ENCODE results near the gene DENND4C.
A peak's percentile ranks its signal among the peaks of the same experiment; 100 is the strongest.
"Not testable (repeated sequence)": the region's sequence is repeated elsewhere in the genome, so short reads cannot be mapped to it uniquely, and the experiment has no call there.

Gene DENND4C

DNA sequence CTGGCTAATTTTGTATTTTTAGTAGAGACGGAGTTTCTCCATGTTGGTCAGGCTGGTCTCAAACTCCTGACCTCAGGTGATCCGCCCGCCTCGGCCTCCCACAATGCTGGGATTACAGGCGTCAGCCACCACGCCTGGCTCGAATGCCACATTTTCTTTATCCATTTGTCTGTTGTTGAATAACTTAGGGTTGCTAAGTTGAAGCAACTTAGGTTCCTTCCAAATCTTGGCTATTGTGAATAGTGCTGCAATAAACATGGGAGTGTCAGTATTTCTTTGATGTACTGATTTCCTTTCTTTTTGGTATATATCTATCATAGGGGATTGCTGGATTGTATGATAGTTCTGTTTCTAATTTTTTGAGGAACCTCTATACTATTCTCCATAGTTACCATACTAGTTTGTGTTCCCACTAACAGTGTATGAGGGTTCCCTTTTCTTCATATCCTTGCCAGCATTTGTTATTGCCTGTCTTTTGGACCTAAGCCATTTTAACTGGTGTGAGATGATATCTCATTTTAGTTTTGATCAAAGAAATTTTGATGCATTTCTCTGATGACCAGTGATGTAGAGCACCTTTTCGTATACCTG is 29.3 kb downstream of the DENND4C start:
- not testable (repeated sequence) for H3K27me3 Mint-ChIP-seq; H3K9me3 Mint-ChIP-seq; H3K36me3 Mint-ChIP-seq (ENCODE audit: insufficient read depth); DNase-seq; ATAC-seq (replicated peaks); H3K4me3 Mint-ChIP-seq
- Mint-ChIP-seq H3K4me1 (ENCODE audit: low read depth in 2 of 2) (peaks cover 33 to 59% of the 10 kb centered on the region in 2 donors), H3K27ac (peak overlapping the region; percentile 35 to 46)

DNA sequence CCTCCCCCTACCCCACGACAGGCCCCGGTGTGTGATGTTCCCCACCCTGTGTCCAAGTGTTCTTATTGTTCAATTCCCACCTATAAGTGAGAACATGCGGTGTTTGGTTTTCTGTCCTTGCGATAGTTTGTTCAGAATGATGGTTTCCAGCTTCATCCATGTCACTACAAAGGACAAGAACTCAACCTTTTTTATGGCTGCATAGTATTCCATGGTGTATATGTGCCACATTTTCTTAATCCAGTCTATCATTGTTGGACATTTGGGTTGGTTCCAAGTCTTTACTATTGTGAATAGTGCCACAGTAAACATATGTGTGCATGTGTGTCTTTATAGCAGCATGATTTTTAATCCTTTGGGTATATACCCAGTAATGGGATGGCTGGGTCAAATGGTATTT is 35.1 kb downstream of the DENND4C start:
- ATAC-seq (replicated peaks); H3K4me3 Mint-ChIP-seq; H3K27me3 Mint-ChIP-seq; H3K36me3 Mint-ChIP-seq (ENCODE audit: insufficient read depth); H3K9me3 Mint-ChIP-seq; DNase-seq; H3K27ac Mint-ChIP-seq: not testable (repeated sequence)
- H3K4me1 Mint-ChIP-seq (ENCODE audit: low read depth in 2 of 2) = peaks cover 41 to 78% of the 10 kb centered on the region in 2 donors

DNA sequence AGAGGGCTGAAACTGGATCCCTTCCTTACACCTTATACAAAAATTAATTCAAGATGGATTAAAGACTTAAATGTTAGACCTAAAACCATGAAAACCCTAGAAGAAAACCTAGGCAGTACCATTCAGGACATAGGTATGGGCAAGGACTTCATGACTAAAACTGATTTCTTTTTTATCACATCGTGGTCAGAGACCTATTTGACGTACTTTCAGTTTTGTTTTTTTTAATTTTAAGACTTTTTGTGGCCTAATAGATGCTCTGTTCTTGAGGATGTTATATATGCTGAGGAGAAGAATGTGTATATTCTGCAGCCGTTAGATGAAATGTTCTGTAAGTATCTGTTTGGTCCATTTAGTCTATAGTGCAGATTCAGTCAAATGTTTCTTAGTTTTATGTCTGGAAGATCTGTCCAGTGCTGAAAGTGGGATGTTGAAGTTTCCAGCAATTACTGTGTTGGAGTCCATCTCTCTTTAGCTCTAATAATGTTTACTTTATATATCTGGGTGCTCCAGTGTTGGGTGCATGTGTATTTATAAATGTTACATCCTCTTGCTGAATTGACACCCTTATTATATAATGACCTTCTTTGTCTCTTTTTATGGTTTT is 36.4 kb downstream of the DENND4C start:
- H3K9me3 Mint-ChIP-seq; H3K27me3 Mint-ChIP-seq; DNase-seq; H3K36me3 Mint-ChIP-seq (ENCODE audit: insufficient read depth): not testable (repeated sequence)
- Mint-ChIP-seq H3K4me3 (peak overlapping the region; percentile 33 to 70), H3K27ac (peak overlapping the region; percentile 6 to 76), H3K4me1 (ENCODE audit: low read depth in 2 of 2) (peaks cover 35 to 69% of the 10 kb centered on the region in 2 donors)
- peak; percentile 61 for ATAC-seq (replicated peaks)

DNA sequence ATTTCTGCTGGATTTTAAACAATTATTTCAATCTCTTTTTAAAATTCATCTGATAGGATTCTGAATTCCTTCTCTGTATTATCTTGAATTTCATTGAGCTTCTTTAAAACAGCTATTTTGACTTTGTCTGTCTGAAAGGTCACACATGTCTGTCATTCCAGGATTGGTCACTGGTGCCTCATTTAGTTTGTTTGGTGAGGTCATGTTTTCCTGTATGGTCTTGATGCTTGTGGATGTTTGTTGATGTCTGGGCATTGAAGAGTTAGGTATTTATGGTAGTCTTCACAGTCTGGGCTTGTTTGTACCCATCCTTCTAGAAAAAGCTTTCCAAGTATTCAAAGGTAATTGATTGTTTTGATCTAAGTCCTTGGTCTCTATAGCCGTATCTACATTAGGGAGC is 39.1 kb downstream of the DENND4C start:
- no peak for DNase-seq
- H3K27me3 Mint-ChIP-seq = no peaks in the 10 kb centered on the region
- no peak for ATAC-seq (replicated peaks)
- H3K4me1 Mint-ChIP-seq (ENCODE audit: low read depth in 2 of 2) = peaks cover 34 to 60% of the 10 kb centered on the region in 2 donors
- peak overlapping the region; percentile 19 to 70 for H3K4me3 Mint-ChIP-seq
- H3K9me3 Mint-ChIP-seq = no peaks in the 10 kb centered on the region
- peak overlapping the region; percentile 24 to 91 for H3K27ac Mint-ChIP-seq
- peaks cover 15% of the 10 kb centered on the region for H3K36me3 Mint-ChIP-seq (ENCODE audit: insufficient read depth)

DNA sequence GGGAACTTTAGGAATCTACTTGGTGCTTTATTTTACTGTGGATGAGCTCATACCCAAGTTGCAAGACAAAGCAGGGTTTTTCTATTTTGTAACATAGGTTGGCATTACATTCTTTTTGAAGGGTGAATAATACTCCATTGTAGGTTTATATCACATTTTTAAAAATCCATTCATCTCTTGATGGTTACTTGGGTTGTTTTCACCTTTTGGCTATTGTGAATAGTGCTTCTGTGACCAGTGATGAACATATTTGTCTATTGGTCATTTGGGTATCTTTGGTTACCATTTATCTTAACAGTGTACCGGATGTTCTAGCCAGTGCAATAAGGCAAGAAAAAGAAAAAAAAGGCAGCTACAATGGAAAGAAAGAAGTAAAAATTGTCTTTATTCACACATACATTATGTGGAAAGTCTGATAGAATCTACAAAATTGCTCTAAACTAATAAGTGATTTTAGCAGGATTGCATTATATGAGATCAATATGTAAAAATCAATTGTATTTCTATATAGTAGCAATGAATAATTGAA is 40.0 kb downstream of the DENND4C start:
- peaks cover 32 to 55% of the 10 kb centered on the region in 2 donors for H3K4me1 Mint-ChIP-seq (ENCODE audit: low read depth in 2 of 2)
- peak overlapping the region in 1 of 2 donors; percentile 24 for H3K27ac Mint-ChIP-seq
- no peaks in the 10 kb centered on the region for H3K9me3 Mint-ChIP-seq

DNA sequence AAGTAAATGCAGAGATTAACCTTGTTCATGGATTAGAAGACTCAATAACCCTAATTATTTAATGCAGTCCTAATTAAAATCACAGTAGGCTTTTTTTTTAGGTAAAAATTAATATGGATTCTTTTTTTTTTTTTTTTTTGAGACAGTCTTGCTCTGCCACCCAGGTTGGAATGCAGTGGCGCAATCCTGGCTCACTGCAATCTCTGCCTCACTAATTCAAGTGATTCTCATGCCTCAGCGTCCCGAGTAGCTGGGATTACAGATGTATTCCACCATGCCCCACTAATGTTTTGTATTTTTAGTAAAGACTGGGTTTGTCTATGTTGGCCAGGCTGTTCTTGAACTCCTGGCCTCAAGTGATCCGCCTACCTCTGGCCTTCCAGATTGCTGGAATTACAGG is 40.6 kb downstream of the DENND4C start:
- Mint-ChIP-seq H3K9me3 (no peaks in the 10 kb centered on the region), H3K27me3 (no peaks in the 10 kb centered on the region), H3K27ac (no peak overlapping the region), H3K4me3 (no peak overlapping the region), H3K36me3 (ENCODE audit: insufficient read depth) (peaks cover 19% of the 10 kb centered on the region), H3K4me1 (ENCODE audit: low read depth in 2 of 2) (peaks cover 34 to 56% of the 10 kb centered on the region in 2 donors)
- DNase-seq = no peak
- no peak for ATAC-seq (replicated peaks)

More for the DNA sequence above, 40.0 kb downstream of the DENND4C start:
- Mint-ChIP-seq H3K4me3 (no peak overlapping the region), H3K36me3 (ENCODE audit: insufficient read depth) (peaks cover 19% of the 10 kb centered on the region), H3K27me3 (no peaks in the 10 kb centered on the region)
- DNase-seq (no peak), ATAC-seq (replicated peaks) (no peak)

DNA sequence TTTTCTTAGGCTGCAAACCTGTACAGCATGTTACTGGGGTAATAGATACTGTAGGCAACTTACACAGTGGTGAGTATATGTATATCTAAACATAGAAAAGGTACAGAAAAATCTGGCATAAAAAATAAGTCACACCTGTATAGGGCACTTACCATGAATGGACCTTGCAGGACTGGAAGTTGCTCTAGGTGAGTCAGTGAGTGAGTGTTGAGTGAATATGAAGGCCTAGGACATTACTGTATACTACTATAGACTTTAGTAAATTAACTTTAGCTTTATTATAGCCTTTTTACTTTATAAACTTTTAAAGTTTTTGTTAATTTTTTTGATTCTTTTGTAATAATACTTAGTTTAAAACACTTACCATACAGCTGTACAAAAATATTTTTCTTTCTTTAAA is 51.3 kb downstream of the DENND4C start:
- DNase-seq = no peak
- no peak overlapping the region for H3K4me3 Mint-ChIP-seq
- peaks cover 10% of the 10 kb centered on the region for H3K36me3 Mint-ChIP-seq (ENCODE audit: insufficient read depth)
- no peak overlapping the region for H3K27ac Mint-ChIP-seq
- no peaks in the 10 kb centered on the region for H3K27me3 Mint-ChIP-seq
- ATAC-seq (replicated peaks) = no peak
- H3K9me3 Mint-ChIP-seq = no peaks in the 10 kb centered on the region
- peaks cover 16 to 36% of the 10 kb centered on the region in 2 donors for H3K4me1 Mint-ChIP-seq (ENCODE audit: low read depth in 2 of 2)

DNA sequence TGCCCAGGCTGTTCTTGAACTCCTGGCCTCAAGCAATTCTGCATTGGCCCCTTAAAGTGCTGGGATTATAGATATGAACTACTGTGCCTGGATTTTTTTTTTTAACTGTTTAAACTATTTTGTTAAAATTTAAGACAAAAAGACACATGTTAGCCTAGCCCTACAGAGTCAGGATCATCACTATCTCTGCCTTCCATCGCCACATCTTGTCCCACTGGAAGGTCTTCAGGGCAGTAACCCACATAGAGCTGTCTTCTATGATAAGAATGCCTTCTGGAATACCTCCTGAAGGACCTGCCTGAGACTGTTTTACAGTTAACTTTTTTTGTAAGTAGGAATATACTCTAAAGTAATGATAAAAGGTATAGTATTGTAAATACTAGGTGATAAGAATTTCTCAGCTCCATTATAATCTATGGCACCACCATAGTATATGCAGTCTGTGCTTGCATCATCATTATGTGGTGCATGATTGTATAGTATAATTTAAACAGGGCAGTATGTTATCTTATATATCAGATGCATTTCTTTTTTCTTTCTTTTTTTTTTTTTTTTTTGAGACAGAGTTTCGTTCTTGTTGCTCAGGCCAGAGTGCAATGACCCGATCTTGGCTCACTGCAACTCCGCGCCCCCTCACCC is 52.7 kb downstream of the DENND4C start:
- Mint-ChIP-seq H3K27me3 (no peaks in the 10 kb centered on the region), H3K4me1 (ENCODE audit: low read depth in 2 of 2) (peaks cover 12 to 30% of the 10 kb centered on the region in 2 donors), H3K27ac (peak overlapping the region; percentile 44 to 57), H3K9me3 (no peaks in the 10 kb centered on the region), H3K4me3 (peak overlapping the region in 1 of 2 donors; percentile 26), H3K36me3 (ENCODE audit: insufficient read depth) (peaks cover 13% of the 10 kb centered on the region)
- ATAC-seq (replicated peaks) = no peak
- no peak for DNase-seq

DNA sequence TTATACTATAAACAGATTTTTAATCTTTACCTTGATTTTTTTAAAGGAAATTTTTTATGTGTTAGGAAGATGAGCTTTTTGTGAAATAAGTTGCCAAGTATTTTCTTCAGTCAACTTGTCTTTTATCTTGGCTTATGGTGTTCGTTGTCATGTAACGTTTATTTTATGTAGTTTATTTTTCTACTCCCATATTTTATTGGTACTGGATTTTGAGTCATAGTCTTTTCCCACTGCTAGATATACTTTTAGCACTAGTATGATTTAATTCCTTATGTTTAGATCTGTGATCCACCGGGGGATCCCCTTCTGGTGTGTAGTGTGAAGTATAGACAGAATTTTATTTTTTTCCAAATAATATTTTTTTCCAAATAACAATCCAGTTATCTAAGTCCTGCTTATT is 54.2 kb downstream of the DENND4C start:
- H3K9me3 Mint-ChIP-seq = no peaks in the 10 kb centered on the region
- no peak for ATAC-seq (replicated peaks)
- peaks cover 12 to 34% of the 10 kb centered on the region in 2 donors for H3K4me1 Mint-ChIP-seq (ENCODE audit: low read depth in 2 of 2)

DNA sequence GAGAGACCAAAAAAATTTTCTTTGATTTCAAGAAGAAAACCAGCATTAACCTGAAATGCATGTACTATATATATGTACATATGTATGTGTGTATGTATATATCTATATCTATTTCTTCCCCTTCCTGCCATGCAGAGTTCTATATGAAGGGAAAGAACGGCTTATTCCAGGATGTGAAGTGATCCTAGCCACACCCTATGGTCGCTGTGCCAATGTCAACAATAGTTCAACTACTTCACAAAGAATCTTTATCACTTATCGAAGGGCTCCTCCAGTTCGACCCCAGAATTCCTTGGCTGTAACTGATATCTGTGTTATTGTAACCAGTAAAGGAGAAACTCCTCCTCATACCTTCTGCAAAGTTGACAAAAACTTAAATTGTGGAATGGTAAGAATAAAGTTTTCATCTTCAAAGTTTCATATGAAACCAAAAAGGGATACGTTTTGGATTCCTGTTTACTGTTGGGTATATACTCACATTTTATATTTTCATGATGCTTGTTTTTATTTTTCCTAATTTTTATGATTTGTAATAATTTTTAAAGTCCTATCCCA is 56.2 kb downstream of the DENND4C start:
- no peak overlapping the region for H3K27ac Mint-ChIP-seq
- no peaks in the 10 kb centered on the region for H3K27me3 Mint-ChIP-seq
- no peaks in the 10 kb centered on the region for H3K9me3 Mint-ChIP-seq
- ATAC-seq (replicated peaks) (no peak), DNase-seq (no peak)
- peaks cover 38% of the 10 kb centered on the region for H3K36me3 Mint-ChIP-seq (ENCODE audit: insufficient read depth)
- no peak overlapping the region for H3K4me3 Mint-ChIP-seq
- H3K4me1 Mint-ChIP-seq (ENCODE audit: low read depth in 2 of 2) = peaks cover 13 to 29% of the 10 kb centered on the region in 2 donors

More for the DNA sequence above, 54.2 kb downstream of the DENND4C start:
- no peak for DNase-seq
- Mint-ChIP-seq H3K4me3 (no peak overlapping the region), H3K27me3 (no peaks in the 10 kb centered on the region), H3K36me3 (ENCODE audit: insufficient read depth) (peaks cover 20% of the 10 kb centered on the region), H3K27ac (peak overlapping the region in 1 of 2 donors; percentile 5)

DNA sequence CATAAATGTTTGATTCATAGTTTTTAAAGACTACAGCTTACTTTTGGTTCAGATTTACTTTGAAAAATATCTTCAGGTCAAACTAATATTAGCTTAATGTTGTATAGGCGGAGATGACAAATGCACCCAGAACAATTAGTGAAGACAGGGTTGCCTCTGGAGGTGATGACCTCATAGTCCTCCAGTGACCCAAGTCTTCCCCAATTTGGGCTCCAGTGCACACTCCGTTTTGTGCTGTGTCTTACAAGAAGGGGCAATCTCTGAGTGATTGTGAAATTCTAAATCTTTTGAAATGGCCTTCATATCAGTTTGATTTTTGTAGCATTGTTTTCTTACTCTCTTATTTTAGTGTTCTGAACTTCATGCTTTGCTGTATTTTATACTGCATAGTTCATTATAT is 57.6 kb downstream of the DENND4C start:
- Mint-ChIP-seq H3K36me3 (ENCODE audit: insufficient read depth) (peaks cover 50% of the 10 kb centered on the region), H3K9me3 (no peaks in the 10 kb centered on the region), H3K4me1 (ENCODE audit: low read depth in 2 of 2) (peaks cover 13 to 27% of the 10 kb centered on the region in 2 donors), H3K27me3 (no peaks in the 10 kb centered on the region), H3K27ac (no peak overlapping the region), H3K4me3 (no peak overlapping the region)
- no peak for DNase-seq
- no peak for ATAC-seq (replicated peaks)

DNA sequence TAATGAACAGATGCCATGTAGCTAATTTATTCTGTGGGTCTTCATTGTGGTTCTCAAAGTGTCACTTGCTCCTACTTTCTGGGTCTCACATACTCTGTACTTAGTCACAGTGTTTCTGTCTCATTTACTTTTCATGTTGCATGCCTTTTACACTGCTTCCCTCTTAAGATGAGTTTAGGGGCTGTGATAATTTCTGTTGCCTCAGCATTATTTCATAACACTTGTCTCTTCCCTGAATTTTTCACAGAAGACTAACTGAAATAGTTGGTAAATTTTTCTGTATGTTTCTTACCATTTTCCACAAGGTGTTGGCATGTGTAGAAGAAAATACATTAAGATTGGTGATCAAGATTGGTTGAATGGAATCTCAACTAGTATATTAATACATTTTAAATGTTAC is 59.6 kb downstream of the DENND4C start:
- Mint-ChIP-seq H3K27me3 (no peaks in the 10 kb centered on the region), H3K27ac (peak overlapping the region in 1 of 2 donors; percentile 11), H3K4me1 (ENCODE audit: low read depth in 2 of 2) (peaks cover 8 to 17% of the 10 kb centered on the region in 2 donors), H3K9me3 (no peaks in the 10 kb centered on the region), H3K36me3 (ENCODE audit: insufficient read depth) (peaks cover 56% of the 10 kb centered on the region), H3K4me3 (no peak overlapping the region)
- ATAC-seq (replicated peaks) (no peak), DNase-seq (no peak)

DNA sequence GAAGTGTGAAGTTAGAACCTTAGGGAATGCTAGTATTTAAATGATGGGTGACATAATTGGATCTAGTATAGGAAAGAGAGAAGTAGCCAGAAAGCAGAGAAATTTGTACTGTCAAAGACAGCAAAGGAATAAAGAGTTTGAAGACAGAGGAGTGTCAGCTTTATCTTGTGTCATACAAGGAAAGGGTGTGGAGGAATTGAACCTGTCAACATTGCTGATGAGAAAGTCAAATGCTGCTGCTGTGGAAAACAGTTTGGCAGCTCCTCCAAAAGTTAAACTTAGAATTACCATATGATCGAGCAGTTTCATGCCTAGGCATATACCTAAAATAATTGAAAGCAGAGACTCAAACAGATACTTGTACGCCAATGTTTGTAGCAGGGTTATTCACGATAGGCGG is 63.7 kb downstream of the DENND4C start:
- H3K4me3 Mint-ChIP-seq = no peak overlapping the region
- no peak for ATAC-seq (replicated peaks)
- H3K9me3 Mint-ChIP-seq = no peaks in the 10 kb centered on the region
- H3K36me3 Mint-ChIP-seq (ENCODE audit: insufficient read depth) = peaks cover 74% of the 10 kb centered on the region
- no peak for DNase-seq
- no peaks in the 10 kb centered on the region for H3K27me3 Mint-ChIP-seq
- peaks cover 1 to 4% of the 10 kb centered on the region in 2 donors for H3K4me1 Mint-ChIP-seq (ENCODE audit: low read depth in 2 of 2)
- H3K27ac Mint-ChIP-seq = peak overlapping the region in 1 of 2 donors; percentile 35

Measured in effector memory CD8-positive, alpha-beta T cell (primary cell).